GM12878 (cell line): ENCODE results near the gene ZC3H10. TPM values are rescaled to one million over a fixed set of nuclear protein-coding genes. Genes with fewer than 3 reads are reported as not detected.
A peak's percentile ranks its signal among the peaks of the same experiment; 100 is the strongest.

Experiments
- CBFB ChIP-seq: IDR thresholded peaks from 2 replicates; pipeline ENCODE4 v1.6.1; 2016; ENCODE audit warnings: antibody characterized with exemption, low read depth
- CEBPB ChIP-seq, 2 experiments: fragments of 150-350 bp in 1 of 2; IDR thresholded peaks; 2 replicates each; pipeline ENCODE4 v1.6.1; 2012 to 2014; ENCODE audit warnings: low read depth in 2 of 2, low read length in 2 of 2, borderline replicate concordance in 1 of 2, inconsistent platforms in 1 of 2
- CHD1 ChIP-seq: IDR thresholded peaks from 2 replicates; pipeline ENCODE4 v1.6.1; 2012; ENCODE audit warnings: low read depth, low read length, improper control_type of control experiment
- EGR1 ChIP-seq, 2 experiments: IDR thresholded peaks; 1 replicate in 1 of 2; 2 replicates in 1 of 2; pipeline ENCODE4 v1.6.1; 2011 to 2012; ENCODE audit warnings: low read depth in 2 of 2, low read length in 2 of 2, borderline replicate concordance in 1 of 2, mild to moderate bottlenecking in 1 of 2, moderate library complexity in 1 of 2
- ETV6 ChIP-seq, 2 experiments: fragments of 450-650 bp in 1 of 2; IDR thresholded peaks in 1 of 2; conservative IDR thresholded peaks in 1 of 2; 2 replicates each; pipeline ENCODE4 v1.6.1; 2014; ENCODE audit warnings: antibody characterized with exemption in 1 of 2, borderline replicate concordance in 1 of 2, low read depth in 1 of 2, mild to moderate bottlenecking in 1 of 2, moderate library complexity in 1 of 2
- JUND ChIP-seq: IDR thresholded peaks from 2 replicates; pipeline ENCODE4 v1.6.1; 2012; ENCODE audit warnings: low read depth, mild to moderate bottlenecking, low read length, improper control_type of control experiment, moderate library complexity
- MEF2A ChIP-seq: IDR thresholded peaks from 2 replicates; pipeline ENCODE4 v1.6.1; 2011; ENCODE audit warnings: low read depth, mild to moderate bottlenecking, low read length, moderate library complexity; ENCODE audit not compliant: insufficient read depth
- MTA3 ChIP-seq: IDR thresholded peaks from 2 replicates; pipeline ENCODE4 v1.6.1; 2012; ENCODE audit warnings: low read length, inconsistent platforms, borderline replicate concordance
- NRF1 ChIP-seq: conservative IDR thresholded peaks from 2 replicates; pipeline ENCODE4 v1.6.1; 2011; ENCODE audit warnings: mild to moderate bottlenecking, low read depth, low read length, improper control_type of control experiment
- POLR2AphosphoS2 ChIP-seq: IDR thresholded peaks from 2 replicates; pipeline ENCODE4 v1.6.1; 2011; ENCODE audit warnings: low read depth, mild to moderate bottlenecking, low read length, improper control_type of control experiment, moderate library complexity
- RUNX3 ChIP-seq: IDR thresholded peaks from 2 replicates; pipeline ENCODE4 v1.6.1; 2012; ENCODE audit warnings: low read length, inconsistent platforms
- SPI1 ChIP-seq: IDR thresholded peaks from 2 replicates; pipeline ENCODE4 v1.6.1; 2011; ENCODE audit warnings: low read depth, mild to moderate bottlenecking, low read length, moderate library complexity, borderline replicate concordance; ENCODE audit not compliant: insufficient read depth
- STAT1 ChIP-seq: fragments of 450-650 bp; conservative IDR thresholded peaks from 2 replicates; pipeline ENCODE4 v1.6.1; 2014; ENCODE audit warnings: antibody characterized with exemption, mild to moderate bottlenecking
- WRNIP1 ChIP-seq: IDR thresholded peaks from 2 replicates; pipeline ENCODE4 v1.6.1; 2011; ENCODE audit warnings: low read depth, low read length, improper control_type of control experiment, borderline replicate concordance
- ZBED1 ChIP-seq: IDR thresholded peaks from 2 replicates; pipeline ENCODE4 v1.6.1; 2016; ENCODE audit warnings: borderline replicate concordance
- ZNF622 ChIP-seq: fragments of 450-650 bp; IDR thresholded peaks from 2 replicates; pipeline ENCODE4 v1.6.1; 2017; ENCODE audit warnings: mild to moderate bottlenecking, inconsistent platforms
- polyA plus RNA-seq, 11 experiments: library from polyadenylated mRNA; depleted of rRNA in 4 of 11; unstranded in 6 of 11; stranded (reverse) in 5 of 11; fragments of >200 nt; fragmentation: Nextera tagmentation in 4 of 11; fragmentation: Illumina TruSeq in 1 of 11; extraction: Ambion mirVana in 4 of 11; extraction: Trizol in 1 of 11; gene quantifications; 1 replicate in 1 of 11; 2 replicates in 10 of 11; pipeline versions ENCODE4 v1.2.1 to v1.2.3, GENCODE V29; 2011 to 2016; ENCODE audit warnings: inconsistent platforms in 2 of 11, missing spikeins in 2 of 11, low read depth in 1 of 11
- total RNA-seq, 4 experiments: library from RNA; depleted of rRNA in 3 of 4; stranded (reverse); fragments of >200 nt in 3 of 4; fragmentation: Illumina TruSeq in 1 of 4; extraction: Trizol in 1 of 4; gene quantifications; 2 replicates each; pipeline versions ENCODE4 v1.2.1 to v1.2.3, GENCODE V29; 2013 to 2021
- TF ChIP-seq, protein P1 (sequence below): fragments of 450-650 bp; IDR thresholded peaks from 2 replicates; pipeline ENCODE4 v1.6.1; 2016; ENCODE audit warnings: mild to moderate bottlenecking, moderate library complexity, borderline replicate concordance
- TF ChIP-seq, protein P2 (sequence below): fragments of 450-650 bp; IDR thresholded peaks from 2 replicates; pipeline ENCODE4 v1.6.1; 2016; ENCODE audit warnings: mild to moderate bottlenecking
- TF ChIP-seq, protein P3 (sequence below): IDR thresholded peaks from 2 replicates; pipeline ENCODE4 v1.6.1; 2011; ENCODE audit warnings: low read depth, low read length, improper control_type of control experiment, borderline replicate concordance

The ZC3H10 gene
- total and polyA plus RNA-seq, 10 of the 15 experiments (the other 5 are each of a cell fraction or from before 2014, with no cell fraction given), result 0.56 to 6.4 (median 3.7) TPM

DNA sequence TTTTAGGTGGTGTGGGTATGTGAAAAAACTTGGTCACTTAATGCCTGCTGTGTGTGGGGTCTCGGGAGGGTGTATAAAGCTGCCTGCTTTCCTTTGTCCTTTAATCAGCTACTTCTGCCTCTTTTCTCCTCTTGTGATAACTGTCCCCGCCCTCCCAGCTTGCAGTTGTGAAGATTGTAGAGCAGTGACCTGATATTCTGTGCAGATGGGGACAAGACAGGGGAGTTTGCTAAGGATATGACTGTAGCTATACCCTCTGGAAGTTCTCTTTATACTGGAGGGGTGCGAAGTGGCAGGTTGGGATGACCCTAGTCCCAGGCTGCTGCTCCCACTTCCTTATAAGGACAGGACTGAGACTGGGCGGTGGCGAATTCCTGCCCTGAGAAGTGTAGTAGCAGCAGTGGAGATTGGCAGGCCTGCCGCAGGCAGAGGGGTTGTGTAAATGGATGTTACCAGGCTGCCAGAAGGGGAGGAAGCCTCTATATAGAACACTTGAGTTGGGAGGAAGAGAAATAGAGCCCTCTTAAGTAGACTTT lies 40.9 kb downstream of the ZC3H10 start (continued):
- TF ChIP-seq, protein P1, sequence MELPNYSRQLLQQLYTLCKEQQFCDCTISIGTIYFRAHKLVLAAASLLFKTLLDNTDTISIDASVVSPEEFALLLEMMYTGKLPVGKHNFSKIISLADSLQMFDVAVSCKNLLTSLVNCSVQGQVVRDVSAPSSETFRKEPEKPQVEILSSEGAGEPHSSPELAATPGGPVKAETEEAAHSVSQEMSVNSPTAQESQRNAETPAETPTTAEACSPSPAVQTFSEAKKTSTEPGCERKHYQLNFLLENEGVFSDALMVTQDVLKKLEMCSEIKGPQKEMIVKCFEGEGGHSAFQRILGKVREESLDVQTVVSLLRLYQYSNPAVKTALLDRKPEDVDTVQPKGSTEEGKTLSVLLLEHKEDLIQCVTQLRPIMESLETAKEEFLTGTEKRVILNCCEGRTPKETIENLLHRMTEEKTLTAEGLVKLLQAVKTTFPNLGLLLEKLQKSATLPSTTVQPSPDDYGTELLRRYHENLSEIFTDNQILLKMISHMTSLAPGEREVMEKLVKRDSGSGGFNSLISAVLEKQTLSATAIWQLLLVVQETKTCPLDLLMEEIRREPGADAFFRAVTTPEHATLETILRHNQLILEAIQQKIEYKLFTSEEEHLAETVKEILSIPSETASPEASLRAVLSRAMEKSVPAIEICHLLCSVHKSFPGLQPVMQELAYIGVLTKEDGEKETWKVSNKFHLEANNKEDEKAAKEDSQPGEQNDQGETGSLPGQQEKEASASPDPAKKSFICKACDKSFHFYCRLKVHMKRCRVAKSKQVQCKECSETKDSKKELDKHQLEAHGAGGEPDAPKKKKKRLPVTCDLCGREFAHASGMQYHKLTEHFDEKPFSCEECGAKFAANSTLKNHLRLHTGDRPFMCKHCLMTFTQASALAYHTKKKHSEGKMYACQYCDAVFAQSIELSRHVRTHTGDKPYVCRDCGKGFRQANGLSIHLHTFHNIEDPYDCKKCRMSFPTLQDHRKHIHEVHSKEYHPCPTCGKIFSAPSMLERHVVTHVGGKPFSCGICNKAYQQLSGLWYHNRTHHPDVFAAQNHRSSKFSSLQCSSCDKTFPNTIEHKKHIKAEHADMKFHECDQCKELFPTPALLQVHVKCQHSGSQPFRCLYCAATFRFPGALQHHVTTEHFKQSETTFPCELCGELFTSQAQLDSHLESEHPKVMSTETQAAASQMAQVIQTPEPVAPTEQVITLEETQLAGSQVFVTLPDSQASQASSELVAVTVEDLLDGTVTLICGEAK, result no peak
- TF ChIP-seq MEF2A, result no peak
- 0 out of 2 replicates have a peak, but pooled peaks have one; percentile 53 for TF ChIP-seq CHD1
- no peak for TF ChIP-seq EGR1 (IDR thresholded peaks at IDR 0.05; ENCODE audit: borderline replicate concordance in 1 of 2, low read depth in 2 of 2, low read length in 2 of 2)
- TF ChIP-seq ZBED1, result peak; percentile 26; the same call in 1 of the 2 replicates
- TF ChIP-seq RUNX3, result no peak
- TF ChIP-seq CBFB, result no peak
- 0 out of 2 replicates have a peak, but pooled peaks have one; percentile 47 for TF ChIP-seq WRNIP1
- TF ChIP-seq JUND, result no peak
- TF ChIP-seq NRF1, result no peak
- TF ChIP-seq SPI1, result peak; percentile 10; the same call in 1 of the 2 replicates
- TF ChIP-seq, protein P2, sequence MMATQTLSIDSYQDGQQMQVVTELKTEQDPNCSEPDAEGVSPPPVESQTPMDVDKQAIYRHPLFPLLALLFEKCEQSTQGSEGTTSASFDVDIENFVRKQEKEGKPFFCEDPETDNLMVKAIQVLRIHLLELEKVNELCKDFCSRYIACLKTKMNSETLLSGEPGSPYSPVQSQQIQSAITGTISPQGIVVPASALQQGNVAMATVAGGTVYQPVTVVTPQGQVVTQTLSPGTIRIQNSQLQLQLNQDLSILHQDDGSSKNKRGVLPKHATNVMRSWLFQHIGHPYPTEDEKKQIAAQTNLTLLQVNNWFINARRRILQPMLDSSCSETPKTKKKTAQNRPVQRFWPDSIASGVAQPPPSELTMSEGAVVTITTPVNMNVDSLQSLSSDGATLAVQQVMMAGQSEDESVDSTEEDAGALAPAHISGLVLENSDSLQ, result peak; percentile 59; the same call in 1 of the 2 replicates
- TF ChIP-seq MTA3, result 0 out of 2 replicates have a peak, but pooled peaks have one; percentile 27
- peak; percentile 34; the same call in 1 of the 2 replicates for TF ChIP-seq POLR2AphosphoS2
- TF ChIP-seq ZNF622, result no peak
- no peak for TF ChIP-seq CEBPB (IDR thresholded peaks at IDR 0.05; ENCODE audit: borderline replicate concordance in 1 of 2, low read depth in 2 of 2, low read length in 2 of 2)
- no peak for TF ChIP-seq STAT1
- TF ChIP-seq, protein P3, sequence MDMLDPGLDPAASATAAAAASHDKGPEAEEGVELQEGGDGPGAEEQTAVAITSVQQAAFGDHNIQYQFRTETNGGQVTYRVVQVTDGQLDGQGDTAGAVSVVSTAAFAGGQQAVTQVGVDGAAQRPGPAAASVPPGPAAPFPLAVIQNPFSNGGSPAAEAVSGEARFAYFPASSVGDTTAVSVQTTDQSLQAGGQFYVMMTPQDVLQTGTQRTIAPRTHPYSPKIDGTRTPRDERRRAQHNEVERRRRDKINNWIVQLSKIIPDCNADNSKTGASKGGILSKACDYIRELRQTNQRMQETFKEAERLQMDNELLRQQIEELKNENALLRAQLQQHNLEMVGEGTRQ, result no peak
- no peak for TF ChIP-seq ETV6 (conservative IDR thresholded peaks at IDR 0.05 in 1 of 2, IDR thresholded peaks at IDR 0.05 in 1 of 2; ENCODE audit: borderline replicate concordance in 1 of 2, low read depth in 1 of 2)
- TF ChIP-seq, all 136 proteins: peak for 11
